Measurements from ENCODE around the gene ITGBL1. TPM values are rescaled to one million over a fixed set of nuclear protein-coding genes. Genes with fewer than 3 reads are reported as not detected.

Gene ITGBL1
- total RNA-seq, 1 experiment from 2014 or later = not detected

GRCh38 chr13:101611491-101612475 is 159.3 kb downstream of the ITGBL1 start:
- no TSS peak for BruUV-seq (replicated peaks)
- H3K27ac Mint-ChIP-seq (ENCODE audit: unreplicated experiment) = no peak overlapping the region
- H3K4me1 Mint-ChIP-seq (ENCODE audit: low read depth, unreplicated experiment) = no peaks in the 10 kb centered on the region
- no peaks in the 10 kb centered on the region for H3K27me3 ChIP-seq (replicated peaks; ENCODE audit: control insufficient read depth, insufficient read depth, low read length)
- no peaks in the 10 kb centered on the region for H3K9me3 ChIP-seq
- H3K27me3 Mint-ChIP-seq (ENCODE audit: insufficient read depth, unreplicated experiment) = peaks cover 5% of the 10 kb centered on the region
- H3K36me3 Mint-ChIP-seq (ENCODE audit: insufficient read depth, unreplicated experiment) = no peaks in the 10 kb centered on the region
- no peak overlapping the region for H3K4me3 Mint-ChIP-seq (ENCODE audit: unreplicated experiment)
- POLR2A ChIA-PET = no interaction called here
- no peak overlapping the region for H3K4me3 ChIP-seq (ENCODE audit: low read depth, low read length)
- no peaks in the 10 kb centered on the region for H3K4me1 ChIP-seq
- TF ChIP-seq CTCF (IDR thresholded peaks at IDR 0.05; ENCODE audit: insufficient read depth in 1 of 2, low read depth in 1 of 2, low read length in 1 of 2, severe bottlenecking in 1 of 2, unreplicated experiment in 1 of 2) = no peak
- CTCF ChIA-PET = no interaction called here
- no peaks in the 10 kb centered on the region for H3K9me3 Mint-ChIP-seq (ENCODE audit: unreplicated experiment)
- DNase-seq = no peak
- intact Hi-C loops (cut with micrococcal nuclease; ENCODE audit: unreplicated experiment) = no loop called here
- H3K36me3 ChIP-seq (ENCODE audit: control insufficient read depth, insufficient read depth, low read length) = no peaks in the 10 kb centered on the region

- no peak for TF ChIP-seq CTCF (IDR thresholded peaks at IDR 0.05; ENCODE audit: insufficient read depth in 1 of 2, low read depth in 1 of 2, low read length in 1 of 2, severe bottlenecking in 1 of 2, unreplicated experiment in 1 of 2)
- peaks cover 5% of the 10 kb centered on the region for H3K27me3 Mint-ChIP-seq (ENCODE audit: insufficient read depth, unreplicated experiment)
- no peaks in the 10 kb centered on the region for H3K9me3 ChIP-seq
- no TSS peak for BruUV-seq (replicated peaks)
- intact Hi-C loops (cut with micrococcal nuclease; ENCODE audit: unreplicated experiment) = no loop called here
- DNase-seq = no peak
- no peaks in the 10 kb centered on the region for H3K36me3 Mint-ChIP-seq (ENCODE audit: insufficient read depth, unreplicated experiment)
- H3K9me3 Mint-ChIP-seq (ENCODE audit: unreplicated experiment) = no peaks in the 10 kb centered on the region
- no peak overlapping the region for H3K27ac Mint-ChIP-seq (ENCODE audit: unreplicated experiment)
- no peaks in the 10 kb centered on the region for H3K36me3 ChIP-seq (ENCODE audit: control insufficient read depth, insufficient read depth, low read length)
- H3K4me1 Mint-ChIP-seq (ENCODE audit: low read depth, unreplicated experiment) = no peaks in the 10 kb centered on the region
- no peaks in the 10 kb centered on the region for H3K4me1 ChIP-seq
- POLR2A ChIA-PET = no interaction called here
- H3K4me3 Mint-ChIP-seq (ENCODE audit: unreplicated experiment) = no peak overlapping the region
- H3K4me3 ChIP-seq (ENCODE audit: low read depth, low read length) = no peak overlapping the region
- CTCF ChIA-PET = no interaction called here
- H3K27me3 ChIP-seq (replicated peaks; ENCODE audit: control insufficient read depth, insufficient read depth, low read length) = no peaks in the 10 kb centered on the region
Measured at GRCh38 chr13:101612735-101613134, 160.3 kb downstream of the ITGBL1 start.

GRCh38 chr13:101614491-101614890 is 162.0 kb downstream of the ITGBL1 start:
- no peaks in the 10 kb centered on the region for H3K9me3 ChIP-seq
- ChIA-PET CTCF (no interaction called here), POLR2A (no interaction called here)
- H3K36me3 ChIP-seq (ENCODE audit: control insufficient read depth, insufficient read depth, low read length) = no peaks in the 10 kb centered on the region
- BruUV-seq (replicated peaks) = no TSS peak
- Mint-ChIP-seq H3K27me3 (ENCODE audit: insufficient read depth, unreplicated experiment) (peaks cover 5% of the 10 kb centered on the region), H3K27ac (ENCODE audit: unreplicated experiment) (no peak overlapping the region), H3K9me3 (ENCODE audit: unreplicated experiment) (no peaks in the 10 kb centered on the region), H3K4me1 (ENCODE audit: low read depth, unreplicated experiment) (no peaks in the 10 kb centered on the region), H3K4me3 (ENCODE audit: unreplicated experiment) (no peak overlapping the region), H3K36me3 (ENCODE audit: insufficient read depth, unreplicated experiment) (no peaks in the 10 kb centered on the region)
- intact Hi-C loops (cut with micrococcal nuclease; ENCODE audit: unreplicated experiment) = no loop called here
- H3K4me1 ChIP-seq = no peaks in the 10 kb centered on the region
- no peak overlapping the region for H3K4me3 ChIP-seq (ENCODE audit: low read depth, low read length)
- no peaks in the 10 kb centered on the region for H3K27me3 ChIP-seq (replicated peaks; ENCODE audit: control insufficient read depth, insufficient read depth, low read length)
- DNase-seq = no peak
- TF ChIP-seq CTCF (IDR thresholded peaks at IDR 0.05; ENCODE audit: insufficient read depth in 1 of 2, low read depth in 1 of 2, low read length in 1 of 2, severe bottlenecking in 1 of 2, unreplicated experiment in 1 of 2) = no peak

Measured in Caco-2 (cell line).